HepG2 (cell line): ENCODE measurements around the gene COL8A2. TPM values are rescaled to one million over a fixed set of nuclear protein-coding genes. Genes with fewer than 3 reads are reported as not detected.
A peak's percentile ranks its signal among the peaks of the same experiment; 100 is the strongest.

Experiments used
- ATAC-seq: fragments of 200-7000 bp; cut with Tn5 transposase; 3 replicates; pipeline ENCODE4 v1.9.1; 2020; ENCODE audit warnings: mild to moderate bottlenecking, moderate library complexity
- BruUV-seq: library from RNA; stranded (reverse); fragments of 400-500 nt; replicated peaks from 2 replicates; lab custom pipeline; 2021; lab: Mats Ljungman, UMichigan
- CTCF ChIA-PET: fragments of 300-600 bp; formaldehyde crosslinking; extraction: SDS; loops from one replicate; lab custom pipeline; 2021; ENCODE audit warnings: low total read pairs, inconsistent platforms, low intra/inter-chr PET ratio; lab: Yijun Ruan, JAX
- POLR2A ChIA-PET: fragments of 350-600 bp; sonication (Branson Sonifier 250); formaldehyde crosslinking; loops from one replicate; lab custom pipeline; 2020; ENCODE audit warnings: antibody characterized with exemption, inconsistent platforms; lab: Yijun Ruan, JAX
- DNase-seq: peaks from one replicate; pipeline ENCODE4 v3.0.0-alpha.2; 2015; ENCODE audit warnings: low spot score
- FAIRE-seq: peaks from 3 replicates; lab custom pipeline; 2011; peaks lifted over from hg19 to GRCh38; lab: Jason Lieb, UNC
- H2AFZ ChIP-seq: one replicate; pipeline ENCODE4 v1.6.1; 2011; ENCODE audit warnings: low read length, inconsistent platforms
- H3K27ac ChIP-seq: fragments of 300-600 bp; 3 replicates; pipeline ENCODE4 v1.8.0; 2011; ENCODE audit warnings: mixed run types, mild to moderate bottlenecking, mixed read lengths, low read length, inconsistent platforms; ENCODE audit not compliant: insufficient read depth; ENCODE audit errors: extremely low read length
- H3K27me3 ChIP-seq, 2 experiments: fragments of 200-600 bp in 1 of 2; 2 replicates in 1 of 2; 3 replicates in 1 of 2; pipeline versions ENCODE4 v1.6.0 to v1.8.0; 2011; ENCODE audit warnings: low read length in 2 of 2, mild to moderate bottlenecking in 2 of 2, moderate library complexity in 2 of 2, inconsistent platforms in 1 of 2; ENCODE audit not compliant: insufficient read depth in 2 of 2, control insufficient read depth in 1 of 2
- H3K36me3 ChIP-seq, 2 experiments: fragments of 200-600 bp in 1 of 2; replicated peaks in 1 of 2; 2 replicates in 1 of 2; 3 replicates in 1 of 2; pipeline versions ENCODE4 v1.5.1 to v1.8.0; 2011; ENCODE audit warnings: low read length in 2 of 2, inconsistent platforms in 1 of 2; ENCODE audit not compliant: insufficient read depth in 2 of 2, control insufficient read depth in 1 of 2
- H3K4me1 ChIP-seq: 2 replicates; pipeline ENCODE4 v1.5.1; 2012; ENCODE audit warnings: low read length, inconsistent platforms; ENCODE audit not compliant: insufficient read depth
- H3K4me2 ChIP-seq: 2 replicates; pipeline ENCODE4 v1.6.0; 2011; ENCODE audit warnings: low read depth, low read length, inconsistent platforms
- H3K4me3 ChIP-seq, 3 experiments: fragments of 200-600 bp in 1 of 3; sonication (generic), shearing (Covaris generic) in 1 of 3; replicated peaks in 1 of 3; 2 replicates each; pipeline ENCODE4 v1.5.1; 2011 to 2016; ENCODE audit warnings: low read length in 3 of 3, inconsistent platforms in 2 of 3, low read depth in 2 of 3, mild to moderate bottlenecking in 2 of 3, control low read depth in 1 of 3, mixed read lengths in 1 of 3; ENCODE audit not compliant: insufficient read depth in 1 of 3
- H3K79me2 ChIP-seq: one replicate; pipeline ENCODE4 v1.6.1; 2011; ENCODE audit warnings: low read length, inconsistent platforms; ENCODE audit not compliant: insufficient read depth
- H3K9ac ChIP-seq: 2 replicates; pipeline ENCODE4 v1.6.0; 2011; ENCODE audit warnings: mild to moderate bottlenecking, low read depth, low read length, inconsistent platforms; ENCODE audit not compliant: insufficient read depth
- H3K9me3 ChIP-seq: 2 replicates; pipeline ENCODE4 v1.5.1; 2012; ENCODE audit warnings: mild to moderate bottlenecking, low read length
- H4K20me1 ChIP-seq: 2 replicates; pipeline ENCODE4 v1.6.0; 2011; ENCODE audit warnings: inconsistent platforms, mild to moderate bottlenecking, low read length, moderate library complexity; ENCODE audit not compliant: insufficient read depth
- ARNT2 ChIP-seq: sonication (generic); formaldehyde crosslinking; IDR thresholded peaks from 2 replicates; pipeline ENCODE4 v1.8.0; 2022; ENCODE audit warnings: mild to moderate bottlenecking, low read depth, missing genetic modification reagents, moderate library complexity
- CHCHD3 ChIP-seq: sonication (generic); formaldehyde crosslinking; IDR thresholded peaks from 2 replicates; pipeline ENCODE4 v1.8.0; 2022; ENCODE audit warnings: mild to moderate bottlenecking, missing genetic modification reagents, moderate library complexity
- PAX8 ChIP-seq: sonication (generic); formaldehyde crosslinking; IDR thresholded peaks from 2 replicates; pipeline ENCODE4 v1.8.0; 2022; ENCODE audit warnings: mild to moderate bottlenecking, missing genetic modification reagents, borderline replicate concordance
- PAXIP1 ChIP-seq: sonication (generic); formaldehyde crosslinking; conservative IDR thresholded peaks from 2 replicates; pipeline ENCODE4 v1.4.0; 2020; ENCODE audit warnings: mild to moderate bottlenecking, missing genetic modification reagents, moderate library complexity
- SRSF9 ChIP-seq: fragments of 200-400 bp; formaldehyde crosslinking; IDR thresholded peaks from 2 replicates; pipeline ENCODE4 v1.6.1; 2018; ENCODE audit warnings: borderline replicate concordance, mild to moderate bottlenecking, low read depth, low read length; ENCODE audit not compliant: insufficient read depth, poor library complexity, severe bottlenecking
- ZMAT5 ChIP-seq: sonication (generic); formaldehyde crosslinking; IDR thresholded peaks from 2 replicates; pipeline ENCODE4 v1.5.0; 2020; ENCODE audit warnings: mild to moderate bottlenecking, low read depth, missing genetic modification reagents, borderline replicate concordance
- ZNF333 ChIP-seq: sonication (generic); formaldehyde crosslinking; IDR thresholded peaks from 2 replicates; pipeline ENCODE4 v1.4.0; 2020; ENCODE audit warnings: mild to moderate bottlenecking, missing genetic modification reagents, borderline replicate concordance
- ZNF512 ChIP-seq: sonication (generic); formaldehyde crosslinking; IDR thresholded peaks from 2 replicates; pipeline ENCODE4 v1.4.0; 2020; ENCODE audit warnings: mild to moderate bottlenecking, missing genetic modification reagents
- ZNF768 ChIP-seq: sonication (generic); formaldehyde crosslinking; IDR thresholded peaks from 2 replicates; pipeline ENCODE4 v1.4.0; 2020; ENCODE audit warnings: missing genetic modification reagents
- WGBS: methylation state at CpG from one replicate; pipeline ENCODE4 v1.1.6; 2017; ENCODE audit warnings: low lambda C conversion rate; 5-methylcytosine and 5-hydroxymethylcytosine counted together
- in situ Hi-C: cut with HindIII; loops from 2 replicates; pipeline ENCODE4 v1.10.0; 2017; ENCODE audit warnings: low pct_unique_long_range_greater_than_20kb; ENCODE audit not compliant: extremely low pct_ligation_motif_present
- intact Hi-C: fragments of 100-400 bp; cut with micrococcal nuclease; formaldehyde crosslinking; loops from one replicate; pipeline ENCODE4 v1.10.0; 2022; ENCODE audit not compliant: unreplicated experiment
- polyA plus RNA-seq, 8 experiments: library from polyadenylated mRNA; depleted of rRNA in 3 of 8; stranded (reverse) in 7 of 8; unstranded in 1 of 8; fragments of >200 nt; fragmentation: Illumina TruSeq in 4 of 8; extraction: Trizol in 4 of 8; gene quantifications; 2 replicates each; pipeline versions ENCODE4 v1.2.1 to v1.2.3, GENCODE V29; 2011 to 2016; ENCODE audit warnings: low read depth in 4 of 8, missing spikeins in 1 of 8, mixed read lengths in 1 of 8; ENCODE audit not compliant: insufficient read depth in 1 of 8
- total RNA-seq, 5 experiments: library from RNA; depleted of rRNA; stranded (reverse); fragments of >200 nt; fragmentation: Illumina TruSeq; extraction: Trizol; gene quantifications; 2 replicates each; pipeline ENCODE4 v1.2.3, GENCODE V29; 2016; ENCODE audit warnings: low read depth in 1 of 5
- TF ChIP-seq, protein P1 (sequence below): sonication (generic); formaldehyde crosslinking; IDR thresholded peaks from 2 replicates; pipeline ENCODE4 v1.9.0; 2021; ENCODE audit warnings: missing genetic modification reagents, mild to moderate bottlenecking, borderline replicate concordance

The COL8A2 gene
- total and polyA plus RNA-seq, 2 of the 13 experiments (the other 11 are each of a cell fraction or from before 2014, with no cell fraction given): 0.13 to 0.24 TPM

- H3K4me2 ChIP-seq: peak overlapping the region; percentile 21; the same call in 1 of the 2 replicates
- peaks cover 33% of the 10 kb centered on the region for H3K4me1 ChIP-seq
- peaks cover 5% of the 10 kb centered on the region for H3K79me2 ChIP-seq
- H3K36me3 ChIP-seq: no peaks in the 10 kb centered on the region; a peak in 1 of 5 replicates
- 0 out of 2 replicates have a peak overlapping the region, but pooled peaks have one; percentile 26 for H3K9ac ChIP-seq
- H3K4me3 ChIP-seq: no peak overlapping the region
- intact Hi-C loops: no loop called here
- DNase-seq: no peak
- 84% methylated on average over 14 of the region's 14 CpGs for WGBS
- no peaks in the 10 kb centered on the region for H4K20me1 ChIP-seq
- H3K27ac ChIP-seq: no peak overlapping the region
- H2AFZ ChIP-seq: no peak overlapping the region
- ChIA-PET POLR2A (interaction anchor here (1.1 to 1.3 kb wide), 2 partner anchors 12 to 62 kb away, joined by 6 to 7 read pairs; partner anchors contain the start of genes THRAP3 and TRAPPC3), CTCF (no interaction called here)
- ATAC-seq: no peak
- no peaks in the 10 kb centered on the region for H3K9me3 ChIP-seq
- H3K27me3 ChIP-seq: no peaks in the 10 kb centered on the region
- FAIRE-seq: no peak
- TF ChIP-seq ZNF333 (CRISPR knock-in tag): 0 out of 2 replicates have a peak, but pooled peaks have one; percentile 39
- no peak for TF ChIP-seq PAXIP1 (CRISPR knock-in tag)
- peak; percentile 16; the same call in 1 of the 2 replicates for TF ChIP-seq ZNF768 (CRISPR knock-in tag)
- no peak for TF ChIP-seq ARNT2
- no peak for TF ChIP-seq SRSF9
- no peak for TF ChIP-seq PAX8
- no peak for TF ChIP-seq CHCHD3
- TF ChIP-seq, protein P1, sequence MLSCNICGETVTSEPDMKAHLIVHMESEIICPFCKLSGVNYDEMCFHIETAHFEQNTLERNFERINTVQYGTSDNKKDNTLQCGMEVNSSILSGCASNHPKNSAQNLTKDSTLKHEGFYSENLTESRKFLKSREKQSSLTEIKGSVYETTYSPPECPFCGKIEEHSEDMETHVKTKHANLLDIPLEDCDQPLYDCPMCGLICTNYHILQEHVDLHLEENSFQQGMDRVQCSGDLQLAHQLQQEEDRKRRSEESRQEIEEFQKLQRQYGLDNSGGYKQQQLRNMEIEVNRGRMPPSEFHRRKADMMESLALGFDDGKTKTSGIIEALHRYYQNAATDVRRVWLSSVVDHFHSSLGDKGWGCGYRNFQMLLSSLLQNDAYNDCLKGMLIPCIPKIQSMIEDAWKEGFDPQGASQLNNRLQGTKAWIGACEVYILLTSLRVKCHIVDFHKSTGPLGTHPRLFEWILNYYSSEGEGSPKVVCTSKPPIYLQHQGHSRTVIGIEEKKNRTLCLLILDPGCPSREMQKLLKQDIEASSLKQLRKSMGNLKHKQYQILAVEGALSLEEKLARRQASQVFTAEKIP (CRISPR knock-in tag): no peak
- no peak for TF ChIP-seq ZNF512 (CRISPR knock-in tag)
- no peak for TF ChIP-seq ZMAT5
- TF ChIP-seq, all 625 proteins: peak for 2
- no TSS peak for BruUV-seq
- in situ Hi-C loops: no loop called here
These were observed 36.9 kb upstream of the COL8A2 start for GRCh38 chr1:36161641-36162531.
